Medulla oblongata (tissue), 1 donor: Measurements from ENCODE around the gene EMC10.
"Not testable (repeated sequence)": the region's sequence is repeated elsewhere in the genome, so short reads cannot be mapped to it uniquely, and the experiment has no call there.

Source experiments
- DNase-seq: peaks from one replicate; pipeline ENCODE4 v3.0.0-alpha.2; 2015; ENCODE audit errors: extremely low spot score

EMC10 gene

DNA sequence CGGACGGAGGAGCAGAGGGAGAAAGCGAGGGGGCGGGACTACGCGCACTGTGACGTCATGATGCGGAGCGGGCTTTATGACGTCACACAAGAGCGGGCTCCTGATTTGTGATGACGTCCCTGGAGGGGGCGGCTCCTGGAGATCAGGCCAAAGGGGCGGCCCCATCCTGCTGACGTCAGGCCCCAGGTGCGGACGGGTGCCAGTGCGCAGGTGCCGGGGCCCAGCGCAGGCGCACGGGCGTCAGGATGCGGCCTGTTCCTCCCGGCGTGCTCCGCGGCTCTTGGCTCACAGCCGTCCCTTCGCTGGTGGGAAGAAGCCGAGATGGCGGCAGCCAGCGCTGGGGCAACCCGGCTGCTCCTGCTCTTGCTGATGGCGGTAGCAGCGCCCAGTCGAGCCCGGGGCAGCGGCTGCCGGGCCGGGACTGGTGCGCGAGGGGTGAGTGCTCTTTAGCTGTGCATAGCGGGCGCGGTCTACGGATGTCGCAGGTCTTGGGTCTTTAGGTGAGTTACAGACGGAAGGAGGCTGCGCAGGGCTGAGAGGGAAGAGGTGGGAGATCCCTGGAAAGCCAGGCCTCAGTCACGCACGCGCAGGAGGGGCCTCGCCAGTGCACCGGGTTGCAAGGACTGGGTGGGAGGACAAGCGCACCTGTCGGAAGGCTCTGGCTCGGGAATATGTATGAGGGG is at the start of gene EMC10, which contains the start of gene GARIN5A:
Gene EMC10 (plus strand): TSS at position 284 of the 683 bp plus-strand sequence. CDS start 38 bp downstream, at position 322.
Gene GARIN5A (minus strand): TSS at position 625 of the 683 bp plus-strand sequence. CDS start 460 bp downstream, at position 165.
- peak; percentile 90 for DNase-seq

DNA sequence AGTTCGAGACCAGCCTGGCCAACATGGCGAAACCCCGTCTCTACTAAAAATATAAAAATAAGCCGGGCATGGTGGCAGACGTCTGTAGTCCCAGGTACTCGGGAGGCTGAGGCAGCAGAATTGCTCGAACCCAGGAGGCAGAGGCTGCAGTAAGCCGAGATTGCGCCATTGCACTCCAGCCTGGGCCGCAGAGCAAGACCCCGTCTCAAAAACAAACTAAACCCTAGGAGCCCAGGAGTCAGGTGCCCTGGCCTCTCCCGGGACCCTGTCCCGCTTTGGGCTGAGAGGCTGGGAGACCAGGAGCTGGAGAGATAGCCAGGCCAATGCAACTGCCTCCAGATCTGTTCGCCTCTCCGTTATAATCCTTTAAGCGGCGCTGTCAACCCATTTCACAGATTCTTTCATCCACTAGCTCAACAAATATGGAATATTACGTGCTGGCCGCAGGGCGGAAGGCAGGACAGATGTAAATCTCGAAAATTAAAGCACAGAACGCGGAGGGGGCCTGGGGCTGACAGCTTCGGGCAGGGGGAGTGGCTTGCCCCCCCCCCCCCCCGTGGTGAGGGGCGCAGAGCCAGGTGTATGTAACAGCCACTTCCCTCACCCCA is 48.9 kb upstream of the EMC10 start:
- no peak for DNase-seq

DNA sequence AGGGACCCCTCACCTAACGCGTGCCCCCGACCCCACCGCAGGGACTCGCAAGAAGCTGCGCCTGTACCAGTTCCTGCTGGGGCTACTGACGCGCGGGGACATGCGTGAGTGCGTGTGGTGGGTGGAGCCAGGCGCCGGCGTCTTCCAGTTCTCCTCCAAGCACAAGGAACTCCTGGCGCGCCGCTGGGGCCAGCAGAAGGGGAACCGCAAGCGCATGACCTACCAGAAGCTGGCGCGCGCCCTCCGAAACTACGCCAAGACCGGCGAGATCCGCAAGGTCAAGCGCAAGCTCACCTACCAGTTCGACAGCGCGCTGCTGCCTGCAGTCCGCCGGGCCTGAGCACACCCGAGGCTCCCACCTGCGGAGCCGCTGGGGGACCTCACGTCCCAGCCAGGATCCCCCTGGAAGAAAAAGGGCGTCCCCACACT is 48.3 kb upstream of the EMC10 start:
- peak; percentile 80 for DNase-seq

DNA sequence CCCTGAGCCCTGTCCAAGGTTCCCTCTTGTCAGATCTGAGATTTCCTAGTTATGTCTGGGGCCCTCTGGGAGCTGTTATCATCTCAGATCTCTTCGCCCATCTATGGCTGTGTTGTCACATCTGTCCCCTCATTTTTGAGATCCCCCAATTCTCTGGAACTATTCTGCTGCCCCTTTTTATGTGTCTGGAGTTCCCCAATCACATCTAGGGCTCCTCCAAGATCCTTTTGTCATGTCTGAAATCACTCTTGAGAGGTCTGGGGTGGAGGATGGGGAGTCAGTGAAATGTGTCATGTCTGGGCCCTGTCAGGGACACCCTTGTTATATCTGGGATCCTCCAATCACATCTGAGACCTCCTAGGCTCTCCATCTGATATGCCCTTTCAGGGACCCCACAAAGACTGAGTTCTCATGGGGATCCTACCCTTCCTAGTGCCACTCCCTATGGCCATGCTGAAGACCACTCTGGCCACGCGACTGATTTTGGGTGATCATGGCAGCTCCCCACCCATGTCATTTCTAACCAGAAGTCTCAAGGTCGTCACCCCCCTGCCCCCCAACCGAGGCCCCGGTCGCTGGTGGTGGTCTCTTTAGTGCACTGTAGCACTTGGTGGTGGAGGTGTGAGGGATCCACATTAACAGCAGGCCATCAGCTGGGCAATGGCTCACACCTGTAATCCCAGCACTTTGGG is 47.4 kb upstream of the EMC10 start:
- no peak for DNase-seq

DNA sequence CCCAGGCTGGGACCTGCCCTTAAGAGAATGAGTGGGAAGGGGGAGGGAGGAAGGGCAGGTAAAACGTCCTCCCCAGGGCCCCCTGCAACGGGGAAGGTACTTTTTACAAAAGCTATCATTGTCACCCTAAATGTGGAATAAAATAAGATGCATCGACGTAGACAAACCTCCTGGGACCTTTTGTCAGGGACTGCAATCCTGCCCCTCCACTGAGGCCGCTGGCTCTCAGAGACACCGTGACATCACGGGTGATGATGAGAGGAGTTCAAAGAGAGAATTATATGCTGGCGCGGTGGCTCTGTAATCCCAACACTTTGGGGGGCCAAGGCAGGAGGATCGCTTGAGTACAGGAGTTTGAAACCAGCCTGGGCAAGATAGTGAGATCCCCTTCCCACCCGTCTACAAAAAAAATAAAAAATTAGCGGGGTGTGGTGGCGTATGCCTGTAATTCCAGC is 45.4 kb upstream of the EMC10 start:
- no peak for DNase-seq

DNA sequence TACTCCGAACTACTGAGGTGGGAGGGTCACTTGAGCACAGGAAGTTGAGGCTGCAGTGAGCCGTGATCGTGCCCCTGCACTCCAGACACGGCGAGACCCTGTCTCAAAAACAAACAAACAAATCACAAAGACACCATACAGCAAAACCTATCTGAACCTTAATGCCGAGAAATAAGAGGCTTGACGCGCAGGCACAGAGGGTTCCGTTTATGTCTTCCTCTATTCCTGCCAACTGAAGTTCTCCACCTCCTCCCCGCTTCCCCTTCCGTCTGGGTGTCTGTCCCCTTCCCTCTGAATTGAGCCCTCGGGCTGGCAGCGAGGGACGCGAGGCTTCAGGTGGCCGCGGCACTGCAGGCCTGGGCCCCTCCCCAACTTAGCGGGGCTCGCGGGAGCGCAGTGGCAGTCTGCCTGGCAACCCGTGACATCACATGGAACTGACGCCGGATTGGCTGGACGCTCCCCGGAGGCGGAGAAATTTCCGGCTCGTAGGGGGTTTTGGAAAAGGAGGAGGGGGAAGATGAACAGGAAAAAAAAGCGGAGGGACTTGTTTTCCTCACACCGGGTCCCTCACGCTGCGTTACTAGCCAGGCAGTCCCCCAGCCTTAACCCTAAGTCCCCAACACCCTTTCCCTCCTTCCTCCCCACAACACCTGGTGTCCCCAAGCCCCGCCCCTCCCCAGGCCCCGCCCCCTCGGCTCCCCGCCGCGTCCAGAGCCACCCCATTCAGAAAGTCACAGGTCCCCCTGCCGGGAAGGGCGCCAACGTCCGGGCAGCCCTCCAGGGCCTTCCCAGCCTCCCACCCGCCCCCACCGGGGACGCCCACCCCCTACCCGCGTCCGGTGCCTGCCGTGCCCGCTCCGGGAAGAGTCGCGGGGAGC is 44.7 kb upstream of the EMC10 start:
- peak; percentile 87 for DNase-seq

DNA sequence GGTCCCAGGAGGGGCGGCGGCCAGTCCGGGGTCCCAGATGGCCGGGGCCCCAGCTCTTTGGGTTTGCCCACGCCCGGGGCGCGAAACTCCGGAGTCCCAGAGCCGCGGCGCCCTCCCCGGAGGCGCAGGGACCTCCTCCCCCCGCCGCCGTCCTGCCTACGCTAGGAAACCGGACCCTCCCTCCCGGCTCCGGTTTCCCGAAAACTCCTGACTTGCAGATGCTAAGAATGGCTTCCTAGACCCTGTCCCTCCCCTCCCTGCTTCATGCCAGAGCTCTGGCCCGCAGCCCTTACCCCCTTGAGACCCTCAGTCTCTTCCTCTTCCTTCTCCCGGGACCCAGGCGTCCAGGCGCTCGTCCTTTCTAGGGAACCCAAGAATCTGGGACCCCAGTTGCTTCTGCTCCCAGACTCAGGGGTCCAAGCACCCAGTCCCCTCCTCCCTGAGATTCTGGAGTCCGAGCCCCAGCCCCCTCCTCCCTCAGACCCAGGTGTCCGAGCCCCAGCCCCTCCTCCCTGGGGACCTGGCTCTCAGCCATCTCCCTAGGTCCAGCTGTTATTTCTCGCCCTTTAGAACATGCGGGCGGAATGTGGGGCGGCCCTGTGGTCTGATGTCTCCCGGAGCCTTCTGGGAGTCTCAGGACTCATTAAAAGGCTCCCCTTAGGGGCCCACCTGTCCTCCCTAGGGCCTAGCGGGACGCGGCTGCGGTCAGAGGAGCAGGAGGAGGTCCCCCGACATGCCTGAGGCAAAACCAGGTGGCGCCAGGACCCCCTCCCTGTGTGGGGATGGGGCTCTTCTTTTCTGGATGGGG is 43.9 kb upstream of the EMC10 start, which contains the start of gene MYBPC2:
Gene MYBPC2 (plus strand): TSS at position 672 of the 808 bp plus-strand sequence. CDS start 62 bp downstream, at position 734.
- no peak for DNase-seq

DNA sequence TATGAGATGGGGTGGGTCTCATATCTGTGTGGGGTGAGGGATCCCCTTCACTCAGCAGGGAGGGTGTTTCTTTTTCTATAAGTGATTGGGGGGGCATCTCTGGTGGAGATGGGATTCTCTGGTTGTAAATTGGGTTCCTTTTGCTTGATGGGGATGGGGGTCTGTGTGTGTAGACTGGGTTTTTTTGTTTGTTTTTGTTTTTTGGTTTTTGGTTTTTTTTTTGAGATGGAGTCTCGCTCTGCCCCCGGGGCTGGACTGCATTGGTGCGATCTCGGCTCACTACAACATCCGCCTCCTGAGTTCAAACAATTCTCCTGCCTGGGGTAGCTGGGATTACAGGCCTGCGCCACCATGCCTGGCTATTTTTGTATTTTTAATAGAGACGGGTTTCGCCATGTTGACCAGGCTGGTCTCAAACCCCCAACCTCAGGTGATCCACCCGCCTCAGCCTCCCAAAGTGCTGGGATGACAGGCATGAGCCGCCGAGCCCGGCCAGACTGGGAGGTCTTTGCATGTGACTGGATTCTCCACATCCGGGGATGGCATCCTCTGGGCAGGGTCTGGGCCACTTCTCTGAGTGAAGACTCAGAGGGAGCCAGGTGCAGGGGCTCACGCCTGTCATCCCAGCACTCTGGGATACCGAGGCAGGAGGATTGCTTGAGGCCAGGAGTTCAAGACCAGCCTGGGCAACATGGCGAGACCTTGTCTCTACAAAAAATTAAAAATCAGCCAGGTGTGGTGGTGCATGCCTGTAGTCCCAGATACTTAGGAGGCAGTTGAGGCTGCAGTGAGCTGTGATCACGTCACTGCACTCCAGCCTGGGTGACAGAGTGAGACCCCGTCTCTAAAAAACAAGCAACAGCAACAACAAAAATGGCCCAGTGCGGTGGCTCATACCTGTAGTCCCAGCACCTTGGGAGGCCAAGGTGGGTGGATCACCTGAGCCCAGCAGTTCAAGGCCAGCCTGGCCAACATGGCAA is 42.8 kb upstream of the EMC10 start:
- DNase-seq = no peak

DNA sequence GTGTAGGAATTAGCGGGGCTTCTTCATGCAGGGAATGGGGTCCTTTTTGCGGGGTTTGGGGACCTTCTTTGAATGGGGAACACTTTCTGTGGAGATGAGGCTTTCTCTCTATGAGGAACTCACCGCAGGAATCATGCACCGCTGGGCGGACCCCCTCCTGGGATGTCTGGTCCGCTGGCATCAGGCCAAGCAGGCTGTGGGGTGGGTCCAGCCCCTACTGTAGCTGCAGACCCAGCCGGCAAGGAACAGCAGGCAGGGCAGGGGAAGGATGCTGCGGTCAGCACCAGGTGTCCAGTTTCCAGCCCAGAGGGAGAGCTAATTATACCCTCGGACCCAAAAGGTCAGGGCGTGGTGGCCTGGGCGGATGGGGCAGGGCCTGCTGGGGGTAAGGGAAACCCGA is 41.8 kb upstream of the EMC10 start:
- no peak for DNase-seq

DNA sequence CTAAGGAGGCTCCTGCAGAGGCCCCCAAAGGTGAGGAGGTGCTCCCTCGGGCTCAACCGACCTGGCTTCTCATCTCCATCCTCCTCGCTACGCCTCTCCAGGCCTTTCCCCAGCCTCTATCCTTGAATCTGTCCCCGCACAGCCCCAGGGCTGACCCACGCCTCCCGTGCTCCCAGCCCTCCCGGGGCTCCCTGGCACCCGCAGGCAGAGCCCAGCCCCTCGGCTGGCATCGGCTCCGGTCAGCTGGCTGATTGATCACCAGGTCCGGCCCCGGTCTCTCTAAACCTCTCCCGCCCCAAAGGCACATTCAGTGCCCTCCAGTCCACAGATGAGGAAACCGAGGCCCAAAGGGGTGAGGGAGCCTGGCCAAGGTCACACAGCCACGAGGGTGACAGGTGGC is 41.1 kb upstream of the EMC10 start:
- no peak for DNase-seq

DNA sequence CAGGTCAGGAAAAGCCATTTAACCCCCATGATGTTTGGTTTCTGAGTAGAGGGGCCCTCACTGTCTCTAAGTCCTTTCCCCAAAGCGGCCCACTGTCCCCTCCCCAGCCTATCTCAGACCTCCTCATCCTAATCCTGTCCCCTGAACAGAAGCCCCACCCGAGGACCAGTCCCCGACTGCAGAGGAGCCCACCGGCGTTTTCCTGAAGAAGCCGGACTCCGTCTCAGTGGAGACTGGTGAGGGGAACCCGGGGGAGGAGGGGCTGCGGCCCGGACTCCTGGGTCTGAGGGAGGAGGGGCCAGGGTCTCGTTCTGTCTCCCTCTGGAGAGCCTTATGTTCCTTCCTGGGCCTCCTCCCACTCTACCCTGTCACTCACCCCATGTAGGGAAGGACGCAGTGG is 40.7 kb upstream of the EMC10 start:
- no peak for DNase-seq

DNA sequence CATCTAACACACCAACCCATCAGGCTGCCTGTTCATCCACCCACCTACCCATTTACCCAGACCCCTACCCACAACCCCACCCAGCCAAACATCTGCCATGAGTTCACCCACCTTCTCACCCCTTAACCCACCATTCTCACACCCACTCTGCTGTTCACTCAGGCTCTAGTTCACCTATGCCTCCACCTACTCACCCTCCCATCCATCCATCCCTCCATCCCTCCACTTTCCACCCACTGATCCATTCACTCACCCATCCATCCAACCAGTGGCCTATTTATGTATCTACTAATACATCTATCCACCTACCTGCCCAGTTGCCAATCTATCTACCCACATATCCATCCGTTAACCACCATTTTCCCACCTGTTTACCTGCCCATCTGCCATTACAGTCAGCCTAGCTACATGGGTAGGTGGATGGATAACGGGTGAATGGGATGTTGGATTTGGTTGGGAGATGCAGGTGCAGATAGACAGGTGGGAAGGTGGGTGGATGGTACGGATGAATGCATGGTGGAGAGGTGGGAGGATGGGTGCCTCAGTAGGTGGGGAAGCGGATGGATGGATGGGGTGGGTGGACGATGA is 38.4 kb upstream of the EMC10 start:
- DNase-seq = no peak

DNA sequence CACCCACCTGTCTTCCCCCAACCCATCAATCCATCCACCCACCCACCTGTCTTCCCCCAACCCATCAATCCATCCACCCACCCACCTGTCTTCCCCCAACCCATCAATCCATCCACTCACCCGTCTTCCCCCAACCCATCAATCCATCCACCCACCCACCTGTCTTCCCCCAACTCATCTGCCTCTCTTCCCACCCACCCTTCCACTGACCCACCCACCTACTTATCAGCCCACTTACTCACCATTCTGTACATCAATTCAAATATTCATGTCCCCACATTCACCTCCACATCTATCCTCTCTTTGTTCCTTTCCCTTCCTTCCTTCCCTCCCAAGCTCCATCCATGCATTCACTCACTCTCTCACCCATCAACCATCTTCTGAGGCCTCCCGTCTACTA is 37.2 kb upstream of the EMC10 start:
- DNase-seq = not testable (repeated sequence)

DNA sequence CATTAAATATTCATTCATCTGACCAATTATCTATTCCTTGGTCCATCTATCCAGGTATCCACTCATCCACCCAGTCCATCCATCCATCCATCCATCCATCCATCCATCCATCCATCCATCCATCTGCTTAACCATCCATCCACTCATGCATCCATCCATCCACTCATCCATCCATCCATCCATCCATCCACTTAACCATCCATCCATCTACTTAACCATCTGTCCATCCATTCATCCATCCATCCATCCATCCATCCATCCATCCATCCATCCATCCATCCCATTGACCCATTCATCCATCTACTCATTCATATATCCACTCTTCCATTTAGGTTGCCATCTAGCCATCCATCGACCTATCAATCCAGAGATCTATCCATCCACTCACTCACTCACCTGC is 32.2 kb upstream of the EMC10 start:
- no peak for DNase-seq

DNA sequence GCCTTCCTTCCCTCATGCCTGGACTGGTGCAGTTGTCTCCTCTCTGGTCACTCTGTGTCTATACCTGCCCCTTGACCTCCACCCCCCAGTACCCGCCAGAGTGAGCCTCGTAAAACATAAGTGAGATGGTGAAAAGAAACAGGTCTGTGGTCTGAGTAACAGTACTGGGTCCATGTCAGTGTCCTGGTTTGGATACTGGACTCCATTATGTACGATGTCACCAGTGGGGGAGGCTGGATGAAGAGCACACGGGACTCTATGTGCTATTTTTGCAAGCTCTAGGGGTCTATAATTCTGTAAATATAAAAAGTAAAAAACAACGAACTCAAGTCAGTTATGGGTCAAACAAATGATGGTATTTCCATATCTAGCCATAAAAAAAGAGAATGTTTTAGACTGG is 29.3 kb upstream of the EMC10 start:
- no peak for DNase-seq

DNA sequence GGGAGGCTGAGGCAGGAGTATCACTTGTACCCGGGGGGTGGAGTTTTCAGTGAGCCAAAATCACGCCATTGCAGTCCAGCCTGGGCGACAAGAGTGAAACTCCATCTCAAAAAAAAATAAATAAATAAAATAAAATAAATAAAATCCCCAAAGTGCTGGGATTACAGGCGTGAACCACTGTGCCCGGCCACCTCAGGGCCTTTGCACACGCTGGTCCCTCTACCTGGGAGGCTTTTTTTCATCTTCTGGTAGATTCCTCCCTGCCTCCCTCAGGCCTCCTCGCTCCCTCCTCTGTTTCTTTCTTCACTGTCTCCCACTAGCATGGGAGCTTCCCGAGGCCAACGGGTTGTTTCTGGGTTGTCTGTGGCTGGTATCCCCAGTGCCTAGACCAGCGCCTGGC is 28.6 kb upstream of the EMC10 start:
- DNase-seq = no peak

DNA sequence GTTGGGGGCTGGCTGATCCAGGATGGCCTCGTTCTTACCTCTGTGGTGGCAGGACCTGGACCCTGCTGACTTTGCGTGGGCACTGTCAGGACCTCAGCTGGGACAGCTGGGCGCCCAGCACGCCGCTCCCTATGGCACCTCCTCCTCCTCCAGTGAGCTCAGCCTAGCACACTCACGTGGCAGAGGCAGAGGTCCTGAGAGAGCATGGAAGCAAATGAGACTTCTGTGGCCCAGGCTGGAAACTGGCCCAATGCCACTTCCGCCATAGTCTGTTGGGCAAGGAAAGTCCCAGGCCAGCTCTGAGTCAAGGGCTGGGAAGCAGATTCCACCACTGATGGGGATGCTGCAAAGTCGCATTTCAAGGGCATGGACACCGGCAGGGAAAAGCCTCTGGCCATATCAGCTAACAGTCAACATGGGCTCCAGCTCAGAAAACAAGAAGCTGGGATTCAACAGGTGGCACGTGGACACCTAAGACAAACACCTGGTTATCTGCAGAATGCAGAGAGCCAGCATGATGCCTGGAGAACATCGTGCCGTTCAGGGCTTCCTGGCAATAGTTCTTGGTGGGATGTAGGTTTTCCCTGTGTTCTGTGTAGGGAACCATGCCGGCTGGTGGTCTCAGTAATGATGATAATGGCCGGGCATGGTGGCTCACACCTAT is 26.9 kb upstream of the EMC10 start:
- no peak for DNase-seq

DNA sequence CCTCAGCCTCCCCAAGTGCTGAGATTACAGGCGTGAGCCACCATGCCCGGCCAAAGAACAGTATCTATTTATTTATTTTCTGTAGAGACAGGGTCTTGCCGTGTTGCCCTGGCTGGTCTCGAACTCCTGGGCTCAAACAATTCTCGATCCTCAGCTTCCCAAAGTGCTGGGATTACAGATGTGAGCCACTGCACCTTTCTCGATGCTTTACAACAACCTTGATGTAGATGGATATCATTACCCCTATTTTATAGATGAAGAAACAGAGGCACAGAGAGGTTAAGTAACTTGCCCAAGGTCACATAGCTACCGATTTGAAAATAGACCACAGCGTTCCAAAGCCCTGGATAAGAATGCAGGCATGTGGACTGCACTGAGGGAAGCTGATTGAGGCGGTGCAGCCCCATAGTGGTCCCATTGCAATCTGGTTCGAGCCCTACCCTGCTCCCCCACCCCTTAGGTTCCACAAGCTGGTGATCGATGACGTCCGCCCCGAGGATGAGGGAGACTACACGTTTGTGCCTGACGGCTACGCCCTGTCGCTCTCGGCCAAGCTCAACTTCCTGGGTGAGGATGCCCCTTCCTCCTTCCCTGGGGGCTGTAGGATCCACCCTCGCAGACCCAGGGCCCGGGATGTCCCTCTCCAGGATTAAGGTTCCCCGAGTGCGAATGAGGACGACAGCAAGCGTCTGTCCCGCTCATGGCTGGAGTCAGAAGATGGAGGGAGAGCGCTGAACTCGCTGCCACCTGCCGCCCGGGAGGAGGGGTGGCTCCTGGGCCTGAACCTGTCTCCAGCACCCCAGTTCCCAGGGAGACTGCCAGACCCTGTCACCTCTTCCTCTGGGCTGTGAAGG is 25.7 kb upstream of the EMC10 start:
- no peak for DNase-seq
